ENCODE measurements around the gene TMEM150C.
"Not testable (repeated sequence)": the region's sequence is repeated elsewhere in the genome, so short reads cannot be mapped to it uniquely, and the experiment has no call there.

The TMEM150C gene

GRCh38 chr4:82551734-82552133, 10.1 kb downstream of the TMEM150C start:
- Histone ChIP-seq H4K20me1 (ENCODE audit: low read depth, low read length) (no peaks in the 10 kb centered on the region), H3K27me3 (ENCODE audit: low read length) (no peaks in the 10 kb centered on the region), H3K9me3 (ENCODE audit: insufficient read depth, low read length) (no peaks in the 10 kb centered on the region), H3F3A (ENCODE audit: insufficient read depth) (no peaks in the 10 kb centered on the region), H3K9me2 (replicated peaks; ENCODE audit: insufficient read depth, low read length) (no peaks in the 10 kb centered on the region), H3K4me3 (ENCODE audit: insufficient read depth, low read length, poor library complexity, severe bottlenecking) (no peak overlapping the region), H3K79me2 (ENCODE audit: insufficient read depth, low read length) (no peaks in the 10 kb centered on the region), H3K36me3 (ENCODE audit: low read length) (no peaks in the 10 kb centered on the region), H3K4me2 (ENCODE audit: low read depth, low read length, poor library complexity, severe bottlenecking) (no peak overlapping the region), H2AFZ (ENCODE audit: low read depth, low read length, severe bottlenecking) (no peak overlapping the region), H3K27ac (ENCODE audit: low read depth, low read length) (no peak overlapping the region), H3K9ac (ENCODE audit: low read length) (no peak overlapping the region)
- TF ChIP-seq CTCF (IDR thresholded peaks at IDR 0.05; ENCODE audit: insufficient read depth, low read length, poor library complexity, severe bottlenecking) (no peak), EZH2phosphoT487 (conservative IDR thresholded peaks at IDR 0.05; ENCODE audit: low read length) (no peak)

GRCh38 chr4:82547850-82548249, 13.9 kb downstream of the TMEM150C start:
- not testable (repeated sequence) for H4K20me1 ChIP-seq (ENCODE audit: low read depth, low read length); H3F3A ChIP-seq (ENCODE audit: insufficient read depth); H3K27me3 ChIP-seq (ENCODE audit: low read length); H2AFZ ChIP-seq (ENCODE audit: low read depth, low read length, severe bottlenecking); H3K4me2 ChIP-seq (ENCODE audit: low read depth, low read length, poor library complexity, severe bottlenecking); H3K27ac ChIP-seq (ENCODE audit: low read depth, low read length); H3K9me2 ChIP-seq (replicated peaks; ENCODE audit: insufficient read depth, low read length); H3K9me3 ChIP-seq (ENCODE audit: insufficient read depth, low read length); H3K36me3 ChIP-seq (ENCODE audit: low read length); H3K79me2 ChIP-seq (ENCODE audit: insufficient read depth, low read length); H3K4me3 ChIP-seq (ENCODE audit: insufficient read depth, low read length, poor library complexity, severe bottlenecking); H3K9ac ChIP-seq (ENCODE audit: low read length)

- Histone ChIP-seq H3K9me3 (ENCODE audit: insufficient read depth, low read length) (no peaks in the 10 kb centered on the region), H3K4me3 (ENCODE audit: insufficient read depth, low read length, poor library complexity, severe bottlenecking) (no peak overlapping the region), H3K9me2 (replicated peaks; ENCODE audit: insufficient read depth, low read length) (no peaks in the 10 kb centered on the region), H2AFZ (ENCODE audit: low read depth, low read length, severe bottlenecking) (no peak overlapping the region), H3K27me3 (ENCODE audit: low read length) (no peaks in the 10 kb centered on the region), H3K4me2 (ENCODE audit: low read depth, low read length, poor library complexity, severe bottlenecking) (no peak overlapping the region), H4K20me1 (ENCODE audit: low read depth, low read length) (no peaks in the 10 kb centered on the region), H3F3A (ENCODE audit: insufficient read depth) (no peaks in the 10 kb centered on the region), H3K79me2 (ENCODE audit: insufficient read depth, low read length) (no peaks in the 10 kb centered on the region), H3K9ac (ENCODE audit: low read length) (no peak overlapping the region), H3K27ac (ENCODE audit: low read depth, low read length) (no peak overlapping the region), H3K36me3 (ENCODE audit: low read length) (no peaks in the 10 kb centered on the region)
- TF ChIP-seq CTCF (IDR thresholded peaks at IDR 0.05; ENCODE audit: insufficient read depth, low read length, poor library complexity, severe bottlenecking) (no peak), EZH2phosphoT487 (conservative IDR thresholded peaks at IDR 0.05; ENCODE audit: low read length) (no peak)
Observed at GRCh38 chr4:82543131-82543530, 18.7 kb downstream of the TMEM150C start.

- Histone ChIP-seq H3K4me3 (ENCODE audit: insufficient read depth, low read length, poor library complexity, severe bottlenecking) (no peak overlapping the region), H3K27me3 (ENCODE audit: low read length) (no peaks in the 10 kb centered on the region), H3K9me3 (ENCODE audit: insufficient read depth, low read length) (no peaks in the 10 kb centered on the region), H3K9ac (ENCODE audit: low read length) (no peak overlapping the region), H3F3A (ENCODE audit: insufficient read depth) (no peaks in the 10 kb centered on the region), H3K36me3 (ENCODE audit: low read length) (no peaks in the 10 kb centered on the region), H3K79me2 (ENCODE audit: insufficient read depth, low read length) (no peaks in the 10 kb centered on the region), H3K9me2 (replicated peaks; ENCODE audit: insufficient read depth, low read length) (no peaks in the 10 kb centered on the region), H2AFZ (ENCODE audit: low read depth, low read length, severe bottlenecking) (no peak overlapping the region), H3K4me2 (ENCODE audit: low read depth, low read length, poor library complexity, severe bottlenecking) (no peak overlapping the region), H3K27ac (ENCODE audit: low read depth, low read length) (no peak overlapping the region), H4K20me1 (ENCODE audit: low read depth, low read length) (no peaks in the 10 kb centered on the region)
- TF ChIP-seq EZH2phosphoT487 (conservative IDR thresholded peaks at IDR 0.05; ENCODE audit: low read length) (no peak), CTCF (IDR thresholded peaks at IDR 0.05; ENCODE audit: insufficient read depth, low read length, poor library complexity, severe bottlenecking) (no peak)
Observed at GRCh38 chr4:82542642-82543041, 19.1 kb downstream of the TMEM150C start.

All from SU-DHL-6 (cell line).